Nephron (organoid): ENCODE data around the gene TMEM184B.

Experiments used
- H3K27ac Mint-ChIP-seq, 3 experiments: 2 replicates each; pipeline ENCODE4 v1.8.0; 2020; ENCODE audit warnings: mixed read lengths in 3 of 3, mild to moderate bottlenecking in 2 of 3, moderate library complexity in 1 of 3
- H3K27me3 Mint-ChIP-seq: 2 replicates; pipeline ENCODE4 v1.8.0; 2021; ENCODE audit warnings: low read depth, mild to moderate bottlenecking, moderate library complexity, mixed read lengths
- H3K36me3 Mint-ChIP-seq: 2 replicates; pipeline ENCODE4 v1.8.0; 2020; ENCODE audit warnings: low read depth, mixed read lengths
- H3K4me1 Mint-ChIP-seq: 2 replicates; pipeline ENCODE4 v1.8.0; 2020; ENCODE audit warnings: mixed read lengths
- H3K4me3 Mint-ChIP-seq, 3 experiments: 2 replicates each; pipeline ENCODE4 v1.8.0; 2020; ENCODE audit warnings: mild to moderate bottlenecking in 3 of 3, mixed read lengths in 3 of 3, moderate library complexity in 2 of 3
- H3K9me3 Mint-ChIP-seq: 2 replicates; pipeline ENCODE4 v1.8.0; 2020; ENCODE audit warnings: mixed read lengths
- TF ChIP-seq, protein P1 (sequence below), 3 experiments: fragments of 200-600 bp; sonication (generic); IDR thresholded peaks; one replicate each; pipeline ENCODE4 v1.5.0; 2021; ENCODE audit warnings: antibody characterized with exemption in 3 of 3; ENCODE audit not compliant: unreplicated experiment in 3 of 3

Gene TMEM184B

DNA sequence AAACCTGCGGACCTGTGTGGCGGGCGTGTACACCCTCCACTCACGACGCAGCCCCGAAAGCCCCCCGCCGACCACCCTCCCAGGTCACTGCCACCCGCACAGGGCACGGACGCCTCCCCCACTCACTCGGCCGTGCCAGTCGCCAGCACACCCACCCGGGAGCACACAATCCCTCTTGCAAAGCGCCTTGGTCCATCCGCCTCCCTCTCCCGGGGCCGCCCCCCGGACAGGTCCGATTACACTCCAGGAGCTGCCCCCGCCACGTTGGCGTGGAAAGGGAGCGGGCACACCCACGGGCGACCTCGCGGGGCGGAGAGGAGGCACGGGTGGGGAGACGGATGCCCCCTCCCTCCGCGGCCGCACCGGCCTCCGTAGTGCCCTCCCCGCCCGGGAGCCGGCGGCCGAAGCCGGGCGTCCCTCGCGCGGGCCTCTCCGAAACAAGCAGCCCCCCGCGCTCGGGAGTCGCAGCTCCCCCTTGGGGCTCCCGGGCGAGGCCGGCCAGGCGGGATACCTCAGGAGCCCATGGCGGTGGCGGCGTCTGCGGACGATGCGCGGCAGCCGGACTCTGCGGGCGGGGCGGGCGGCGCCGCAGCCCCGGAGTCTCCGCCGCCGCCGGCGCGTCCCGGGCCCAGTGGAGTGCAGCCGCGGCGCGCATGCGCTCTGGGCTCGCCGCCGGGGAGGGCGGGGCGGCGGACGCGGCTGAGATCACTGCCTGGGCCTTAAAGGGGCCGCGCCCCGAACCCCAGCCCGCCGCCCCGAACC lies at the start of gene TMEM184B:
TSS of gene TMEM184B (minus strand) at position 638 of the 762 bp plus-strand sequence. CDS start 25,049 bp downstream, outside the sequence.
- peak within 1 kb of the TSS; percentile 96 to 99 (median 96) for H3K27ac Mint-ChIP-seq
- H3K27me3 Mint-ChIP-seq: peaks cover 7% of the 10 kb centered on the region
- H3K36me3 Mint-ChIP-seq: no peaks in the 10 kb centered on the region
- H3K4me3 Mint-ChIP-seq: peak within 1 kb of the TSS; percentile 93 to 97 (median 93)
- peaks cover 60% of the 10 kb centered on the region for H3K4me1 Mint-ChIP-seq
- no peaks in the 10 kb centered on the region for H3K9me3 Mint-ChIP-seq
- TF ChIP-seq, protein P1, sequence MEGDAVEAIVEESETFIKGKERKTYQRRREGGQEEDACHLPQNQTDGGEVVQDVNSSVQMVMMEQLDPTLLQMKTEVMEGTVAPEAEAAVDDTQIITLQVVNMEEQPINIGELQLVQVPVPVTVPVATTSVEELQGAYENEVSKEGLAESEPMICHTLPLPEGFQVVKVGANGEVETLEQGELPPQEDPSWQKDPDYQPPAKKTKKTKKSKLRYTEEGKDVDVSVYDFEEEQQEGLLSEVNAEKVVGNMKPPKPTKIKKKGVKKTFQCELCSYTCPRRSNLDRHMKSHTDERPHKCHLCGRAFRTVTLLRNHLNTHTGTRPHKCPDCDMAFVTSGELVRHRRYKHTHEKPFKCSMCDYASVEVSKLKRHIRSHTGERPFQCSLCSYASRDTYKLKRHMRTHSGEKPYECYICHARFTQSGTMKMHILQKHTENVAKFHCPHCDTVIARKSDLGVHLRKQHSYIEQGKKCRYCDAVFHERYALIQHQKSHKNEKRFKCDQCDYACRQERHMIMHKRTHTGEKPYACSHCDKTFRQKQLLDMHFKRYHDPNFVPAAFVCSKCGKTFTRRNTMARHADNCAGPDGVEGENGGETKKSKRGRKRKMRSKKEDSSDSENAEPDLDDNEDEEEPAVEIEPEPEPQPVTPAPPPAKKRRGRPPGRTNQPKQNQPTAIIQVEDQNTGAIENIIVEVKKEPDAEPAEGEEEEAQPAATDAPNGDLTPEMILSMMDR (IDR thresholded peaks at IDR 0.05; ENCODE audit: unreplicated experiment in 3 of 3): no peak

DNA sequence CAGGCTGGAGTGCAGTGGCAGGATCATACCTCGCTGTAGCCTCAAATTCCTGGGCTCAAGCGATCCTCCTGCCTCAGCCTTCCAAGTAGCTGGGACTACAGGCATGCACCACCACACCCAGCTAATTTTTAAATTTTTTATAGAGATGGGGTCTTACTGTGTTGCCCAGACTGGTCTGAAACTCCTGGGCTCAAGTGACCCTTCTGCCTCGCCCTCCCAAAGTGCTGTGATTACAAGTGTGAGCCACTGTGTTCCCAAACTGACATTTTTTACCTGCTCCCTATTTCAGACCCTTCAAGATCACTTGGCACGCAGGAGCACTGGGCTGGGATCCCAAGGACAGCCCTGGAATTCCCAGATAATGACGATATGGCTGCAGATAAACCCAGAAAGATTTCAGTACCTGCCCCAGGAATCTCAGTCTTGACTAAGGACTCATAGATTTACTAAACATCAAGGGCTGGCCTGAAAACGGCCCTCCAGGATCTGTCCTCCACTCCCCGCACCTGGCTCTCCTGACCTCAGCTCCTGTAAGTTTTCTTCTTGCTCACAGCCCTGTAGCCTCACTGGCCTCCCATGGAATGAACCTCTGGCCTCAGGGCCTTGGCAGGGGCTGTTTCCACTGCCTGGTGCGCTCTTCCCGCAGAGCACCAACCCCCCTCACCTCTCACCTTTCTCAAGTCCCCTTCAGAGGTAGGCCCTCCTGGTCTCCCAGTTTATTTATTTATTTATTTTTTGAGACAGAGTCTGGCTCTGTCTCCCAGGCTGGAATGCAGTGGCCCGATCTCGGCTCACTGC lies 48.0 kb upstream of the TMEM184B start:
- Mint-ChIP-seq H3K9me3 (no peaks in the 10 kb centered on the region), H3K36me3 (no peaks in the 10 kb centered on the region), H3K27me3 (peaks cover 4% of the 10 kb centered on the region), H3K27ac (peak overlapping the region in 1 of 3 experiments; percentile 35), H3K4me3 (peak overlapping the region; percentile 31 to 61 (median 48)), H3K4me1 (peaks cover 8% of the 10 kb centered on the region)
- TF ChIP-seq, protein P1 (IDR thresholded peaks at IDR 0.05; ENCODE audit: unreplicated experiment in 3 of 3): no peak

DNA sequence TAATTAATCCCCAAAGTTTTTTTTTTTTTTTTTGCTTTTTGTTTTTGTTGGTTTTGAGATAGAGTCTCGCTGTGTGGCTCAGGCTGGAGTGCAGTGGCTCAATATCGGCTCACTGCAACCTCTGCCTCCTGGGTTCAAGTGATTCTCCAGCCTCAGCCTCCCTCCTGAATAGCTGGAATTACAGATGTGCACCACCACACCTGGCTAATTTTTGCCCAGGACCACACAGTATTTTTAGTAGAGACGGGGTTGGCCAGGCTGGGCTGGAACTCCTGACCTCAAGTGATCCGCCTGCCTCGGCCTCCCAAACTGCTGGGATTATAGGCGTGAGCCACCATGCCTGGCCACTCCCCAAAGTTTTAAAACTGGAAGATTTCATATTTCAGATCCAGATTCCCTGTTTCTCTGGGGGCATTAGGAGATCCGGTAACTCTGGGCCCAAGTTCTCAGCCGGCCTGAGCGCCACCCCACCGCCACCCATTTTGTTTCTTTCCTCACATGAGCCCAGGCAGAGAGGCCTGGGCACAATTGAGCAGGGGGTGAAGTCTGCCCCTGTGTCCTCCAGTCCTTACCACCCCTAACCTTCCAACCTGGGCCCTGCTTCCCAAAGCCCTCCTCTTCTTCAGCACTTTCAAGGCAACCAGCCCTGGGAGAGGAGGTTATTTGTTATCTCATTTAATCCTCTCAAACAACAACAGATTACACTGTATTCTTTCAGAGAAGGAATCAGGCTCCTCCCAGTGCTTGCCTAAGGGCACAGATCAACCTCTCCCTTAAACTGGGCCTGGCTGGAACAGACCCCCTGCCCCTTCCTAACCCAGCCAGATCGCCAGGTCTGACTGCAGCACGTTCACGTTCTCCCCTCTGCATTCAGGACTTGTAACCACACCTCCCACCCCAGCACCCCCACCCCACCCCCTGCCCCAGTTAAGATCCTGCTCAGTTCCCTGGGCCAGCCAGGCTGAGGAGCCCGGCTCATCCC lies 46.3 kb upstream of the TMEM184B start:
- Mint-ChIP-seq H3K27me3 (peaks cover 4% of the 10 kb centered on the region), H3K36me3 (peaks cover 3% of the 10 kb centered on the region), H3K4me1 (peaks cover 23% of the 10 kb centered on the region), H3K27ac (peak overlapping the region; percentile 74 to 98 (median 97)), H3K4me3 (peak overlapping the region; percentile 79 to 86 (median 80)), H3K9me3 (no peaks in the 10 kb centered on the region)
- TF ChIP-seq, protein P1 (IDR thresholded peaks at IDR 0.05; ENCODE audit: unreplicated experiment in 3 of 3): no peak

- H3K27ac Mint-ChIP-seq: peak overlapping the region; percentile 97 to 98 (median 97)
- peaks cover 30% of the 10 kb centered on the region for H3K4me1 Mint-ChIP-seq
These were observed 45.3 kb upstream of the TMEM184B start for GRCh38 chr22:38317995-38318715.

More at GRCh38 chr22:38317995-38318715, 45.3 kb upstream of the TMEM184B start:
- TF ChIP-seq, protein P1 (IDR thresholded peaks at IDR 0.05; ENCODE audit: unreplicated experiment in 3 of 3): no peak
- peak overlapping the region; percentile 86 to 88 (median 87) for H3K4me3 Mint-ChIP-seq
- peaks cover 4% of the 10 kb centered on the region for H3K27me3 Mint-ChIP-seq
- no peaks in the 10 kb centered on the region for H3K9me3 Mint-ChIP-seq
- peaks cover 5% of the 10 kb centered on the region for H3K36me3 Mint-ChIP-seq
